IPS-18a (cell line): Measurements from ENCODE around the gene ZNF221.

ENCODE experiments used
- H3K27ac ChIP-seq: one replicate; pipeline ENCODE4 v1.5.1; 2013; ENCODE audit warnings: low read length
- H3K27me3 ChIP-seq: one replicate; pipeline ENCODE4 v1.6.1; 2013; ENCODE audit warnings: mild to moderate bottlenecking, low read length; ENCODE audit not compliant: control insufficient read depth, insufficient read depth
- H3K36me3 ChIP-seq: one replicate; pipeline ENCODE4 v1.6.1; 2013; ENCODE audit warnings: low read depth, low read length; ENCODE audit not compliant: control insufficient read depth
- H3K4me1 ChIP-seq: one replicate; pipeline ENCODE4 v1.6.1; 2013; ENCODE audit warnings: low read depth, low read length; ENCODE audit not compliant: control insufficient read depth
- H3K4me3 ChIP-seq: one replicate; pipeline ENCODE4 v1.5.1; 2013; ENCODE audit warnings: low read length
- H3K9ac ChIP-seq: one replicate; pipeline ENCODE4 v1.6.1; 2013; ENCODE audit warnings: mild to moderate bottlenecking, low read length, moderate library complexity
- H3K9me3 ChIP-seq: one replicate; pipeline ENCODE4 v1.6.1; 2013; ENCODE audit warnings: low read depth, low read length; ENCODE audit not compliant: control insufficient read depth

ZNF221 gene

DNA sequence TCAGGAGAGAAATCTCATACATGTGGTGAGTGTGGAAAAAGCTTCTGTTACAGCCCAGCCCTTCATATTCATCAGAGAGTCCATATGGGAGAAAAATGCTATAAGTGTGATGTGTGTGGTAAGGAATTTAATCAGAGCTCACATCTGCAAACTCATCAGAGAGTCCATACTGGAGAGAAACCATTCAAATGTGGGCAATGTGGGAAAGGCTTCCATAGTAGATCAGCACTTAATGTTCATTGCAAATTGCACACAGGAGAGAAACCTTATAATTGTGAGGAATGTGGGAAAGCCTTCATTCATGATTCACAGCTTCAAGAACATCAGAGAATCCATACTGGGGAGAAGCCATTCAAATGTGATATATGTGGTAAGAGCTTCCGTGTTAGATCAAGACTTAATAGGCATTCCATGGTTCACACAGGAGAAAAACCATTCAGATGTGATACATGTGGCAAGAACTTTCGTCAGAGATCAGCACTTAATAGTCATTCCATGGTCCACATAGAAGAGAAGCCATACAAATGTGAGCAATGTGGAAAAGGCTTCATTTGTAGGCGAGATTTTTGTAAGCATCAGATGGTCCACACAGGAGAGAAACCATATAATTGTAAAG lies 15.2 kb downstream of the ZNF221 start:
- Histone ChIP-seq H3K27me3 (no peaks in the 10 kb centered on the region), H3K9me3 (peaks cover 88% of the 10 kb centered on the region), H3K4me3 (no peak overlapping the region), H3K27ac (no peak overlapping the region), H3K4me1 (no peaks in the 10 kb centered on the region), H3K9ac (no peak overlapping the region), H3K36me3 (peaks cover 36% of the 10 kb centered on the region)

DNA sequence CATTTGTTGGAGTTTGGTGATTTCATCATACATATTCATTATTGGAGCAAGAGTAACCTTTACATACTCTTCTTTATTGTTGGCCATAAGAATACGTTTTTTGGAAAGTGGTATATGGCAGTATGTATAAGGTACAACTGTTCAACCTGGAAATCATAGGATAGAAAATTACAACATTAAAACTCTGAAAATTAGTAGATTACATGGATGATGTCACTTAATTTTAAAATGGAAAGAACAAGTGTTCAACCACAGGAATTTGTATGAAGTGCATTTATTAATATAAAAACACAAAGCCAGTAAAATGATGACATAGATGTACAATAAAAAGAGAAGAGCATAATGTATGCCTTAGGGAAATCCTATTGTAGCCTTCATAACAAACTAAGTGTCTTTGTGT lies 25.7 kb downstream of the ZNF221 start:
- H3K27me3 ChIP-seq, result no peaks in the 10 kb centered on the region
- no peaks in the 10 kb centered on the region for H3K4me1 ChIP-seq
- H3K9ac ChIP-seq, result no peak overlapping the region
- no peak overlapping the region for H3K27ac ChIP-seq
- peaks cover 54% of the 10 kb centered on the region for H3K9me3 ChIP-seq
- no peaks in the 10 kb centered on the region for H3K36me3 ChIP-seq
- no peak overlapping the region for H3K4me3 ChIP-seq

GRCh38 chr19:43983544-43983911 lies 32.5 kb downstream of the ZNF221 start:
- Histone ChIP-seq H3K4me3 (peak overlapping the region; percentile 93), H3K36me3 (no peaks in the 10 kb centered on the region), H3K4me1 (no peaks in the 10 kb centered on the region), H3K9me3 (peaks cover 8% of the 10 kb centered on the region), H3K27ac (no peak overlapping the region), H3K9ac (no peak overlapping the region), H3K27me3 (no peaks in the 10 kb centered on the region)

- peak within 1 kb of the TSS; percentile 68 for H3K27ac ChIP-seq
Measured at GRCh38 chr19:43983912-43984686, 33.1 kb downstream of the ZNF221 start, which contains the start of gene ZNF155. ZNF155 (plus strand) TSS chr19:43984188; CDS start chr19:43988544, 4,356 bp downstream.

GRCh38 chr19:43984687-43985000 lies 33.6 kb downstream of the ZNF221 start:
- no peaks in the 10 kb centered on the region for H3K27me3 ChIP-seq
- peak overlapping the region; percentile 93 for H3K4me3 ChIP-seq
- peaks cover 8% of the 10 kb centered on the region for H3K9me3 ChIP-seq
- H3K36me3 ChIP-seq, result no peaks in the 10 kb centered on the region
- H3K27ac ChIP-seq, result no peak overlapping the region
- no peaks in the 10 kb centered on the region for H3K4me1 ChIP-seq
- H3K9ac ChIP-seq, result peak overlapping the region; percentile 53

More at GRCh38 chr19:43983912-43984686, 33.1 kb downstream of the ZNF221 start, which contains the start of gene ZNF155:
- no peaks in the 10 kb centered on the region for H3K36me3 ChIP-seq
- H3K4me1 ChIP-seq, result no peaks in the 10 kb centered on the region
- H3K9me3 ChIP-seq, result peaks cover 8% of the 10 kb centered on the region
- peak within 1 kb of the TSS; percentile 53 for H3K9ac ChIP-seq
- H3K27me3 ChIP-seq, result no peaks in the 10 kb centered on the region
- peak within 1 kb of the TSS; percentile 93 for H3K4me3 ChIP-seq

GRCh38 chr19:43997631-43998290 lies 46.7 kb downstream of the ZNF221 start:
- H3K36me3 ChIP-seq, result peaks cover 23% of the 10 kb centered on the region
- H3K9ac ChIP-seq, result no peak overlapping the region
- H3K4me3 ChIP-seq, result no peak overlapping the region
- H3K9me3 ChIP-seq, result no peaks in the 10 kb centered on the region
- no peak overlapping the region for H3K27ac ChIP-seq
- H3K27me3 ChIP-seq, result no peaks in the 10 kb centered on the region
- H3K4me1 ChIP-seq, result no peaks in the 10 kb centered on the region

DNA sequence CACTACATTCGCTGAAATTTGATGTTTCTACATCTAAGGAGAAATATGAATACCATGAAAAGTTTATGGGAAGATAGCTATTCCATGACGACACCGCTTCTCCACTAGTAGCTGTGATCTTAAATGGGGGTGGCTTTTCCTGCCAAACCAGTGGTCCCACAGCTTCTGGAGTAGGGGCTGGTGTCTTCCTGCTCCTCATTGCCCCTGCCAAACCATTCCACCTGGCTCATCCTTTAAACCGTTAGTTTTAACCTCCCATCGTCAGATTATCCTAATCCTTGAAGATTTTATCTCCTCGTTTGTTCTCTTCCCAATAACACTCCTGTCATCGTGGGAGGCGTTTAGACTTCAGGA lies 51.2 kb downstream of the ZNF221 start:
- peaks cover 6% of the 10 kb centered on the region for H3K27me3 ChIP-seq
- peak overlapping the region; percentile 52 for H3K27ac ChIP-seq
- H3K36me3 ChIP-seq, result no peaks in the 10 kb centered on the region
- H3K4me3 ChIP-seq, result peak overlapping the region; percentile 97
- H3K4me1 ChIP-seq, result peaks cover 3% of the 10 kb centered on the region
- H3K9me3 ChIP-seq, result peaks cover 4% of the 10 kb centered on the region
- H3K9ac ChIP-seq, result peak overlapping the region; percentile 65

DNA sequence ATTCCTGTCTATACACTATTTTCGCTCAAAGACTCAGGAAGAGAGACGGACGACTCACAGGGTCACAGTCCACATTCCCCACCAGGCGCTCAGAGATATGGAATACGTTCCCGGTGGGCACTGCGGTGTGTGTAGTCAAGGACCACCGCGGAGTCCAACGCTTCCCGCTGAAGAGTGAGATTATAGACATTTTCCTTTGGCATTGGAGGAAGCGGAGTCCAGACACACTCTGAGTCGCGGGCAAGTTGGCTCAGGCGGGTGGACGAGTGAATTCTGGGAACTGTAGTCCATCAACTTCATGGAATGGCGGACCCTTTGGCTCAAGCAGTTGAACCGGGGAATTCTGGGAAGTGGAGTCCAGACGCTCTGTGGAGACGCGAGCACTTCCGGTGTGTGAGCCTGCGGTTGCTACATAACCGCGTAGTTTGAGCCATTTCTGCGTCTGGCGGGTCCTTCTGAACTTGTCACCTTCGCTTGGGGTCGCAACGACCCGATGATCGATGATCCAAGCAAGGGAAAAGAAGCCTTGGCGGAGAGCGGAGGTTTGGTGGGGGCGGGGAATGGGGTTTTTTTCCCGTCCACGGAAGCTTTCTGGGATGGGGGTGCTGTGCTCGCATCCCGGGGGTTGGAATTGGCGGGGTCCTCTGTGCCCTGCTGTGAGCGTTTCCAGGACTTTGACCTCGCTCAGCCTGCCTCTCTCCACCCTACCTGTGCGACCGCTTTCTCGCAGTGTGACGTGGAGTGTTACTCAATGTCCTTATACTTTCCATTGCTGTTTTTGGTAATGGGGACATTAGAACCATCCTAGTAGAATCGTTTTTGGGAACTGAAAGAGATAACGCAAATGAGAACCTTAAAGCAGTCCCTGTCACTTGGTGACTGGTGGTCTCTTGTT lies 51.8 kb downstream of the ZNF221 start, which contains the start of gene ZNF230:
Gene ZNF230, plus strand, starts transcription at position 392 of the 895 bp plus-strand sequence. CDS start 4,122 bp downstream, outside the sequence.
- peaks cover 3% of the 10 kb centered on the region for H3K4me1 ChIP-seq
- peaks cover 6% of the 10 kb centered on the region for H3K27me3 ChIP-seq
- H3K9me3 ChIP-seq, result peaks cover 4% of the 10 kb centered on the region
- peak within 1 kb of the TSS; percentile 97 for H3K4me3 ChIP-seq
- no peaks in the 10 kb centered on the region for H3K36me3 ChIP-seq
- H3K27ac ChIP-seq, result peak within 1 kb of the TSS; percentile 52
- peak within 1 kb of the TSS; percentile 65 for H3K9ac ChIP-seq

DNA sequence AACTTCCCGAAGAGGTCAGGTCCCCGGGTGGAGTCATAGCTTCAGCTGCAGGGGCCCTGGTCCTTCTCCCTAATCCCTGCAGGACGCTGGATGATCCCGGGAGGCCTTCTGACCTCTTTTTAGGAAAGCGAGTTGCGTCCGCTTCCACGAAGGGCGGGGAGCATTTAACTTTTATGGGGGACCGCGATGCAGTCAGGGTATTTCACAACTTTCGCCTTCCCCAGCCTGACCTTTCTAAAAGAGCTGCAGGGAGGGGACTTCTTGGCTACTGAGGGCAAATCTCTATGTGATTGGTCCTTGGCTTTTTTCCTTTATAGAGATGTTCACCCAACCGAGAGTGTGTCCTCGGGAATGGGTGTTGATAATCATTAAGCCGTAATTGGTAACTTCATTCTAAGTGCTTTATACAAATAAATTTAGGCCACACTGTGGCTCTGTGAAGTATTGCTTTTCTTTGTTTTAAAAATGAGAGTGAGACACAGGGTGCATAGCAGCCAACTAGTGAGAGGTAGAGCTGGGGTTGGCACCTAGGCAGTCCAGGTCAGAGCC lies 52.5 kb downstream of the ZNF221 start:
- H3K9ac ChIP-seq, result no peak overlapping the region
- peaks cover 4% of the 10 kb centered on the region for H3K9me3 ChIP-seq
- H3K27me3 ChIP-seq, result peaks cover 6% of the 10 kb centered on the region
- no peak overlapping the region for H3K27ac ChIP-seq
- H3K4me1 ChIP-seq, result peaks cover 3% of the 10 kb centered on the region
- H3K36me3 ChIP-seq, result peaks cover under 1% of the 10 kb centered on the region
- H3K4me3 ChIP-seq, result peak overlapping the region; percentile 97

GRCh38 chr19:44005973-44006372 lies 54.9 kb downstream of the ZNF221 start:
- H3K36me3 ChIP-seq, result peaks cover 21% of the 10 kb centered on the region
- peaks cover 16% of the 10 kb centered on the region for H3K9me3 ChIP-seq
- peaks cover 3% of the 10 kb centered on the region for H3K4me1 ChIP-seq
- no peak overlapping the region for H3K27ac ChIP-seq
- no peak overlapping the region for H3K4me3 ChIP-seq
- peaks cover 6% of the 10 kb centered on the region for H3K27me3 ChIP-seq
- H3K9ac ChIP-seq, result no peak overlapping the region

GRCh38 chr19:44007473-44007872 lies 56.4 kb downstream of the ZNF221 start:
- H3K9me3 ChIP-seq, result peaks cover 22% of the 10 kb centered on the region
- peaks cover 24% of the 10 kb centered on the region for H3K36me3 ChIP-seq
- H3K4me3 ChIP-seq, result no peak overlapping the region
- peaks cover 3% of the 10 kb centered on the region for H3K4me1 ChIP-seq
- H3K9ac ChIP-seq, result no peak overlapping the region
- H3K27me3 ChIP-seq, result peaks cover 6% of the 10 kb centered on the region
- no peak overlapping the region for H3K27ac ChIP-seq
